Natural killer cell (primary cell): ENCODE results near the gene OR1I1. TPM values are rescaled to one million over a fixed set of nuclear protein-coding genes. Genes with fewer than 3 reads are reported as not detected.

Source experiments
- ATAC-seq, 3 donors: fragments of 150-1000 bp in 2 of 3; fragments of 200-7000 bp in 1 of 3; cut with Tn5 transposase; 1 replicate in 1 of 3; 2 replicates in 2 of 3; pipeline ENCODE4 v1.10.0; 2021; ENCODE audit warnings: mild to moderate bottlenecking in 2 of 3, moderate library complexity in 2 of 3
- DNase-seq, 2 donors: peaks; one replicate each; pipeline versions ENCODE4 v3.0.0 to v3.0.0-alpha.2; 2013 to 2021; ENCODE audit warnings: mixed read lengths in 1 of 2
- H3K27ac ChIP-seq: one replicate; pipeline ENCODE4 v1.5.1; 2013; ENCODE audit warnings: mild to moderate bottlenecking, low read length
- H3K27me3 ChIP-seq: one replicate; pipeline ENCODE4 v1.6.1; 2013; ENCODE audit warnings: low read length; ENCODE audit not compliant: control insufficient read depth, insufficient read depth
- H3K36me3 ChIP-seq: one replicate; pipeline ENCODE4 v1.6.1; 2013; ENCODE audit warnings: low read length; ENCODE audit not compliant: control insufficient read depth, insufficient read depth
- H3K4me1 ChIP-seq: one replicate; pipeline ENCODE4 v1.6.1; 2013; ENCODE audit warnings: low read length; ENCODE audit not compliant: control insufficient read depth, insufficient read depth
- H3K4me3 ChIP-seq: one replicate; pipeline ENCODE4 v1.5.1; 2013; ENCODE audit warnings: low read length
- H3K9me3 ChIP-seq: one replicate; pipeline ENCODE4 v1.6.1; 2013; ENCODE audit warnings: low read length; ENCODE audit not compliant: control insufficient read depth, insufficient read depth
- H3K27ac Mint-ChIP-seq, 2 donors: one replicate each; pipeline ENCODE4 v1.8.0; 2022; ENCODE audit warnings: mild to moderate bottlenecking in 2 of 2, mixed read lengths in 2 of 2, moderate library complexity in 1 of 2
- H3K27me3 Mint-ChIP-seq, 2 donors: one replicate each; pipeline ENCODE4 v1.8.0; 2022; ENCODE audit warnings: low read depth in 2 of 2, mixed read lengths in 2 of 2
- H3K36me3 Mint-ChIP-seq: one replicate; pipeline ENCODE4 v1.8.0; 2022; ENCODE audit warnings: mixed read lengths
- H3K4me1 Mint-ChIP-seq, 2 donors: one replicate each; pipeline ENCODE4 v1.8.0; 2022; ENCODE audit warnings: mixed read lengths in 2 of 2
- H3K4me3 Mint-ChIP-seq: one replicate; pipeline ENCODE4 v1.8.0; 2022; ENCODE audit warnings: mild to moderate bottlenecking, moderate library complexity, mixed read lengths
- H3K9me3 Mint-ChIP-seq, 2 donors: one replicate each; pipeline ENCODE4 v1.8.0; 2022; ENCODE audit warnings: mixed read lengths in 2 of 2
- CTCF ChIP-seq: fragments of 200-600 bp; IDR thresholded peaks from one replicate; pipeline ENCODE4 v1.8.0; 2022; ENCODE audit warnings: antibody characterized with exemption
- WGBS: methylation state at CpG from one replicate; pipeline ENCODE4 v1.1.7; 2013; ENCODE audit warnings: missing lambda C conversion rate; ENCODE audit not compliant: insufficient coverage; 5-methylcytosine and 5-hydroxymethylcytosine counted together
- intact Hi-C: fragments of 100-400 bp; cut with micrococcal nuclease; formaldehyde crosslinking; loops from one replicate; pipeline ENCODE4 v1.14.2; 2022
- total RNA-seq, 4 donors: library from RNA; stranded (reverse); fragments of 120-200 nt in 1 of 4; gene quantifications; one replicate each; pipeline versions ENCODE4 v1.2.3 to v1.2.4, GENCODE V29; 2013 to 2022

The OR1I1 gene
- total RNA-seq, 3 donors from 2014 or later (not counting 1 experiment from before 2014, with no cell fraction given) = not detected

GRCh38 chr19:15125232-15126067 lies 43.4 kb downstream of the OR1I1 start:
- no peaks in the 10 kb centered on the region for H3K9me3 ChIP-seq
- no peaks in the 10 kb centered on the region for H3K9me3 Mint-ChIP-seq
- H3K4me3 Mint-ChIP-seq = peak overlapping the region; percentile 94
- WGBS = under 1% methylated on average over 58 of the region's 61 CpGs
- no peak for TF ChIP-seq CTCF
- H3K27ac Mint-ChIP-seq = peak overlapping the region; percentile 96 to 99
- H3K27ac ChIP-seq = peak overlapping the region; percentile 86
- DNase-seq (peak; percentile 98), ATAC-seq (peak; percentile 83 to 94 (median 87))
- intact Hi-C loops = no loop called here
- H3K4me3 ChIP-seq = peak overlapping the region; percentile 80
- no peaks in the 10 kb centered on the region for H3K27me3 ChIP-seq
- H3K36me3 Mint-ChIP-seq = no peaks in the 10 kb centered on the region
- peaks cover 17 to 24% of the 10 kb centered on the region in 2 donors for H3K4me1 Mint-ChIP-seq
- peaks cover 17% of the 10 kb centered on the region for H3K4me1 ChIP-seq
- H3K36me3 ChIP-seq = peaks cover 3% of the 10 kb centered on the region
- peaks cover 4 to 7% of the 10 kb centered on the region in 2 donors for H3K27me3 Mint-ChIP-seq

DNA sequence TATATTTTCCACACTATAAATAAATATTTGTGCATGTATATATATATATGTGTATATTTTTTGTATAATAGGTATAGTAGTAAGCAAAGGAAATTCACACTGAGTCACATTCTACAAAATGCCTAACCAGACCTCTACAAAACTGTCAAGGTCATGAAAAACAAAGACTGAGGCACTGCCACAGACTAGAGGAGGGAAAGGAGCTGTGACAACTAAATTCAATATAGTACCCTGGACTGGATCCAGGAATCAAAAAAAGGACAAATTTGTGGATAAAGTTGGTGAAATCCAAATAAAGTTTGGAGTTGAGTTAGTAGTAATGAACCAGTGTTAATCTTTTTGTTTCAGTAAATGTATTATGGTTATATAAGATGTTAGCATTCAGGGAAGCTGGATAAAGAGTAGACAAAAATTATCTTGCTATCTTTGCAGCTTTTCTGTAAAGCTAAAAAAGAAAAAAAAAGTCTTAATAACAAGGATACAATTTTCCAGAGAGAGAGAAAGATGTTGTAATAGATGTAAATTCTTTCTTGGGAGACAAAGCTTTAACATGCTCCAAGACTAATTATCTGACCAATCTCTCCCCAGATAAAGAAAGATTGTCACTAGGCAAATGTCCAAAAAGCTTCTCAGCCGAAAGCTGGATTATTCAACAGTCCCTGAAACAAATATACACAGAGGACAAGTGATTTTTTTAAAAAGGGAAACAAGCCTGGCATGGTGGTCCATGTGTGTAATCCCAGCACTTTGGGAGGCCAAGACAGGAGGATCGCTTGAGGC lies 44.3 kb downstream of the OR1I1 start:
- intact Hi-C loops = no loop called here
- ATAC-seq = no peak
- Histone ChIP-seq H3K36me3 (peaks cover 2% of the 10 kb centered on the region), H3K4me3 (peak overlapping the region; percentile 80), H3K4me1 (peaks cover 17% of the 10 kb centered on the region), H3K27me3 (no peaks in the 10 kb centered on the region), H3K9me3 (no peaks in the 10 kb centered on the region), H3K27ac (peak overlapping the region; percentile 54)
- peak in 1 of 2 donors; percentile 24 for DNase-seq
- Mint-ChIP-seq H3K27ac (peak overlapping the region; percentile 96 to 99), H3K36me3 (no peaks in the 10 kb centered on the region), H3K9me3 (no peaks in the 10 kb centered on the region), H3K4me1 (peaks cover 17 to 24% of the 10 kb centered on the region in 2 donors), H3K4me3 (no peak overlapping the region), H3K27me3 (peaks cover 4 to 7% of the 10 kb centered on the region in 2 donors)
- WGBS = 78% methylated on average over 2 of the region's 2 CpGs
- TF ChIP-seq CTCF = no peak

DNA sequence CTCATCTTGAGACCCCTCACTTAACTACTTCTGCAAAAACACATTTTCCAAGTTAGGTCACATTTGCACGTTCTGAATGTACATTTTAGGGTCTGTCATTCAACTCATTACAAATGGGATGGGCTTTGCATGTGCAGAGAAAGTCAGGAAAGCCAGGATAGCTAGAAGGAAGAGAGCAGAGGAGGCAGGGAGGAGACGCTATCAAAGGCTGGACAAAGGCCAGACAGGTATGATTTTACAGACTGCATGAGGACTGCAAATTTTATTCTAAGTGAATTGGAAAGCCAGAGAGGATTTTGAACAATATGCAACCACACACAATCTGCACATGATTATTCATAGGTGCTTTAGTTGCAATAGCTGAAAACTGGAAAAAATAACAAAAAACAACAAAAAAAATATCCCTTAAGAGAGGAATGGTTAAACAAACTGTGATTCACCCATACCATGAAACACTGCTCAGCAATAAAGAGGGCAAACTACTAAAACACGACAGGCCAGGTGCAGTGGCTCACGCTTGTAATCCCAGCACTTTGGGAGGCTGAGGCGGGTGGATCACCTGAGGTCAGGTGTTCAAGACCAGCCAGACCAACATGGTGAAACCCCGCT lies 46.3 kb downstream of the OR1I1 start:
- H3K4me3 ChIP-seq = no peak overlapping the region
- H3K27ac Mint-ChIP-seq = no peak overlapping the region
- no peaks in the 10 kb centered on the region for H3K9me3 ChIP-seq
- DNase-seq (no peak), ATAC-seq (no peak)
- WGBS = 93% methylated on average over 6 of the region's 6 CpGs
- TF ChIP-seq CTCF = no peak
- peaks cover under 1% of the 10 kb centered on the region for H3K27me3 ChIP-seq
- no peak overlapping the region for H3K27ac ChIP-seq
- peaks cover 4 to 15% of the 10 kb centered on the region in 2 donors for H3K27me3 Mint-ChIP-seq
- H3K36me3 Mint-ChIP-seq = no peaks in the 10 kb centered on the region
- peaks cover 17% of the 10 kb centered on the region for H3K4me1 ChIP-seq
- no peak overlapping the region for H3K4me3 Mint-ChIP-seq
- no peaks in the 10 kb centered on the region for H3K36me3 ChIP-seq
- peaks cover 17 to 24% of the 10 kb centered on the region in 2 donors for H3K4me1 Mint-ChIP-seq
- H3K9me3 Mint-ChIP-seq = no peaks in the 10 kb centered on the region
- intact Hi-C loops = no loop called here
